Esophagus squamous epithelium (tissue), 4 donors: ENCODE measurements around the gene PRSS22.

Experiments used
- POLR2A ChIP-seq, 4 donors: fragments of 450-650 bp; IDR thresholded peaks; one replicate each; pipeline ENCODE4 v1.6.1; 2017; ENCODE audit warnings: antibody characterized with exemption in 4 of 4, mild to moderate bottlenecking in 4 of 4, moderate library complexity in 3 of 4
- TF ChIP-seq, protein P1 (sequence below), 6 experiments: fragments of 450-650 bp in 4 of 6; fragments of 200-600 bp in 2 of 6; sonication (generic) in 2 of 6; IDR thresholded peaks; one replicate each; pipeline ENCODE4 v1.5.1; 2016 to 2019; ENCODE audit warnings: antibody characterized with exemption in 6 of 6, mild to moderate bottlenecking in 4 of 6, moderate library complexity in 4 of 6

DNA sequence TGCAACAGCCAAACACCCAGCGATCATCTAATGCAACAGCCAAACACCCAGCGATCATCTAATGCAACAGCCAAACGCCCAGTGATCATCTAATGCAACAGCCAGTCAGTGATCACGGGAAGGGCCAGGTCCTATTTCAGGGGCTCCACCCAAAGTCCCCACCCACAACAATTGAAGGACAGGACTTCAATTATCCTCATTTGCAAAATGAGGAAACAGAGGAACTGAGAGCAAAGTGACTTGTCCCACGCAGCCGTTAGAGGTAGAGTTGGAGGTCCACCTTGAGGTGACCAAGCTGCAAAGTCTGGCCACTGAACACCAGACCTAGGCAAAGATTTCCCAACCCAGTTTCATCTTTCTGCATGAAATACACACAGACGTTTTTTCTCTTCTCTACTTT, 24.2 kb downstream of the PRSS22 start:
- TF ChIP-seq, protein P1, sequence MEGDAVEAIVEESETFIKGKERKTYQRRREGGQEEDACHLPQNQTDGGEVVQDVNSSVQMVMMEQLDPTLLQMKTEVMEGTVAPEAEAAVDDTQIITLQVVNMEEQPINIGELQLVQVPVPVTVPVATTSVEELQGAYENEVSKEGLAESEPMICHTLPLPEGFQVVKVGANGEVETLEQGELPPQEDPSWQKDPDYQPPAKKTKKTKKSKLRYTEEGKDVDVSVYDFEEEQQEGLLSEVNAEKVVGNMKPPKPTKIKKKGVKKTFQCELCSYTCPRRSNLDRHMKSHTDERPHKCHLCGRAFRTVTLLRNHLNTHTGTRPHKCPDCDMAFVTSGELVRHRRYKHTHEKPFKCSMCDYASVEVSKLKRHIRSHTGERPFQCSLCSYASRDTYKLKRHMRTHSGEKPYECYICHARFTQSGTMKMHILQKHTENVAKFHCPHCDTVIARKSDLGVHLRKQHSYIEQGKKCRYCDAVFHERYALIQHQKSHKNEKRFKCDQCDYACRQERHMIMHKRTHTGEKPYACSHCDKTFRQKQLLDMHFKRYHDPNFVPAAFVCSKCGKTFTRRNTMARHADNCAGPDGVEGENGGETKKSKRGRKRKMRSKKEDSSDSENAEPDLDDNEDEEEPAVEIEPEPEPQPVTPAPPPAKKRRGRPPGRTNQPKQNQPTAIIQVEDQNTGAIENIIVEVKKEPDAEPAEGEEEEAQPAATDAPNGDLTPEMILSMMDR (IDR thresholded peaks at IDR 0.05): no peak
- no peak for TF ChIP-seq POLR2A (IDR thresholded peaks at IDR 0.05)
